A549 treated with CORT108297 at 1 μM for 4 hours (cell line): ENCODE measurements around the gene SCP2D1. TPM values are rescaled to one million over a fixed set of nuclear protein-coding genes. Genes with fewer than 3 reads are reported as not detected.

Experiments used
- total RNA-seq: library from RNA; stranded (reverse); fragments of 200-300 nt; extraction: Qiagen RNA extraction; gene quantifications from 5 replicates; pipeline ENCODE4 v1.2.3, GENCODE V29; 2022

The SCP2D1 gene
- total RNA-seq: not detected in 5 replicates

GRCh38 chr20:18813483-18813882, at the start of gene SCP2D1:
TSS of gene SCP2D1 (plus strand) at chr20:18813783. CDS start at chr20:18813816, 33 bp downstream.

Other genes with a start within 250 kb of the SCP2D1 start
- gene SMIM26, start 246.4 kb upstream of the SCP2D1 start, total RNA-seq: 134 to 169 TPM (median 135 TPM) in 5 replicates
- 77.6 to 82.6 TPM (median 77.9 TPM) in 5 replicates for gene DTD1, start 225.7 kb upstream of the SCP2D1 start, total RNA-seq